IMR-90 (cell line): ENCODE data around the gene PNMA1. TPM values are rescaled to one million over a fixed set of nuclear protein-coding genes. Genes with fewer than 3 reads are reported as not detected.

ENCODE experiments used
- ATAC-seq: fragments of 200-7000 bp; cut with Tn5 transposase; 2 replicates; pipeline ENCODE4 v1.9.1; 2020; ENCODE audit warnings: low read depth, mild to moderate bottlenecking, moderate library complexity
- BruUV-seq: library from RNA; stranded (reverse); fragments of 400-500 nt; replicated peaks from 2 replicates; lab custom pipeline; 2021; lab: Mats Ljungman, UMichigan
- CTCF ChIA-PET: fragments of 300-600 bp; formaldehyde crosslinking; extraction: SDS; loops from one replicate; lab custom pipeline; 2021; ENCODE audit warnings: antibody characterized with exemption; lab: Yijun Ruan, JAX
- POLR2A ChIA-PET: fragments of 300-600 bp; sonication (Branson Sonifier 250); formaldehyde crosslinking; loops from one replicate; lab custom pipeline; 2022; ENCODE audit warnings: antibody characterized with exemption; ENCODE audit not compliant: unreplicated experiment; lab: Charles Lee
- DNase-seq: peaks from one replicate; pipeline ENCODE4 v3.0.0; 2013
- H2AFZ ChIP-seq: replicated peaks from 2 replicates; pipeline ENCODE3; 2013; ENCODE audit warnings: low read length, mild to moderate bottlenecking; ENCODE audit not compliant: poor library complexity
- H2AK5ac ChIP-seq: 2 replicates; pipeline ENCODE4 v1.6.1; 2013; ENCODE audit warnings: low read depth, low read length, inconsistent platforms
- H2AK9ac ChIP-seq: replicated peaks from 2 replicates; pipeline ENCODE3; 2013; ENCODE audit warnings: mild to moderate bottlenecking, low read depth, low read length, moderate library complexity; ENCODE audit not compliant: poor library complexity
- H2BK120ac ChIP-seq: 2 replicates; pipeline ENCODE4 v1.6.1; 2013; ENCODE audit warnings: low read depth, low read length, inconsistent platforms
- H2BK15ac ChIP-seq: 3 replicates; pipeline ENCODE4 v1.6.1; 2013; ENCODE audit warnings: low read depth, low read length, inconsistent platforms
- H2BK20ac ChIP-seq: 2 replicates; pipeline ENCODE4 v1.6.1; 2013; ENCODE audit warnings: low read depth, mild to moderate bottlenecking, inconsistent platforms, low read length, moderate library complexity
- H2BK5ac ChIP-seq: 2 replicates; pipeline ENCODE4 v1.6.1; 2013; ENCODE audit warnings: mild to moderate bottlenecking, low read depth, low read length, inconsistent platforms; ENCODE audit not compliant: poor library complexity, severe bottlenecking
- H3K14ac ChIP-seq: replicated peaks from 2 replicates; pipeline ENCODE4 v1.6.1; 2013; ENCODE audit warnings: low read depth, low read length, inconsistent platforms
- H3K18ac ChIP-seq: 2 replicates; pipeline ENCODE4 v1.6.1; 2013; ENCODE audit warnings: low read depth, low read length, control low read depth
- H3K23ac ChIP-seq: 2 replicates; pipeline ENCODE4 v1.6.1; 2013; ENCODE audit warnings: low read depth, low read length, inconsistent platforms
- H3K27ac ChIP-seq: 2 replicates; pipeline ENCODE4 v1.5.1; 2013; ENCODE audit warnings: mild to moderate bottlenecking, control low read depth, low read length; ENCODE audit not compliant: insufficient read depth
- H3K27me3 ChIP-seq: 2 replicates; pipeline ENCODE4 v1.6.1; 2013; ENCODE audit warnings: low read length; ENCODE audit not compliant: control insufficient read depth, insufficient read depth
- H3K36me3 ChIP-seq: 2 replicates; pipeline ENCODE4 v1.6.1; 2013; ENCODE audit warnings: low read length, mixed read lengths; ENCODE audit not compliant: control insufficient read depth, insufficient read depth
- H3K4ac ChIP-seq: 2 replicates; pipeline ENCODE4 v1.6.1; 2013; ENCODE audit warnings: low read depth, low read length, inconsistent platforms
- H3K4me1 ChIP-seq: 2 replicates; pipeline ENCODE4 v1.6.1; 2013; ENCODE audit warnings: low read length, mixed read lengths; ENCODE audit not compliant: control insufficient read depth, insufficient read depth
- H3K4me2 ChIP-seq: 2 replicates; pipeline ENCODE4 v1.6.1; 2013; ENCODE audit warnings: low read depth, mild to moderate bottlenecking, control low read depth, low read length, moderate library complexity
- H3K4me3 ChIP-seq: 2 replicates; pipeline ENCODE4 v1.5.1; 2013; ENCODE audit warnings: low read depth, mild to moderate bottlenecking, control low read depth, low read length, moderate library complexity; ENCODE audit not compliant: insufficient read depth
- H3K56ac ChIP-seq: 2 replicates; pipeline ENCODE4 v1.6.1; 2013; ENCODE audit warnings: low read length, inconsistent platforms; ENCODE audit not compliant: insufficient read depth; ENCODE audit errors: extremely low read depth
- H3K79me1 ChIP-seq, 2 experiments: 2 replicates each; pipeline ENCODE4 v1.6.1; 2013; ENCODE audit warnings: low read length in 2 of 2, inconsistent platforms in 1 of 2, low read depth in 1 of 2
- H3K9ac ChIP-seq: 2 replicates; pipeline ENCODE4 v1.6.1; 2013; ENCODE audit warnings: low read depth, low read length, control low read depth
- H3K9me1 ChIP-seq: 2 replicates; pipeline ENCODE4 v1.6.1; 2013; ENCODE audit warnings: low read length, inconsistent platforms; ENCODE audit not compliant: insufficient read depth
- H3K9me3 ChIP-seq: 2 replicates; pipeline ENCODE4 v1.6.1; 2013; ENCODE audit warnings: low read length; ENCODE audit not compliant: control insufficient read depth, insufficient read depth
- H4K20me1 ChIP-seq: 2 replicates; pipeline ENCODE4 v1.6.1; 2013; ENCODE audit warnings: low read length, inconsistent platforms; ENCODE audit not compliant: insufficient read depth
- H4K5ac ChIP-seq: 2 replicates; pipeline ENCODE4 v1.6.1; 2013; ENCODE audit warnings: mild to moderate bottlenecking, low read depth, low read length, control low read depth
- H4K8ac ChIP-seq, 2 experiments: 2 replicates each; pipeline ENCODE4 v1.6.1; 2013; ENCODE audit warnings: low read depth in 2 of 2, low read length in 2 of 2, control low read depth in 1 of 2, inconsistent platforms in 1 of 2
- H4K91ac ChIP-seq: 2 replicates; pipeline ENCODE4 v1.6.1; 2013; ENCODE audit warnings: low read depth, low read length, inconsistent platforms; ENCODE audit not compliant: insufficient read depth
- BHLHE40 ChIP-seq: fragments of 150-350 bp; IDR thresholded peaks from 2 replicates; pipeline ENCODE4 v1.6.1; 2016; ENCODE audit warnings: mild to moderate bottlenecking, low read depth, low read length
- CEBPB ChIP-seq: IDR thresholded peaks from 2 replicates; pipeline ENCODE4 v1.6.1; 2012; ENCODE audit warnings: low read depth, low read length, improper control_type of control experiment
- CHD1 ChIP-seq: IDR thresholded peaks from 2 replicates; pipeline ENCODE4 v1.6.1; 2012; ENCODE audit warnings: low read depth, low read length, improper control_type of control experiment
- CTCF ChIP-seq: conservative IDR thresholded peaks from 2 replicates; pipeline ENCODE4 v1.5.1; 2012; ENCODE audit warnings: mild to moderate bottlenecking, low read depth, low read length, improper control_type of control experiment
- ELK1 ChIP-seq: fragments of 150-350 bp; IDR thresholded peaks from 2 replicates; pipeline ENCODE4 v1.6.1; 2016; ENCODE audit warnings: low read depth, mild to moderate bottlenecking, low read length, moderate library complexity, borderline replicate concordance
- FOS ChIP-seq: fragments of 150-350 bp; IDR thresholded peaks from 2 replicates; pipeline ENCODE4 v1.6.1; 2016; ENCODE audit warnings: low read depth, low read length
- MAFK ChIP-seq: IDR thresholded peaks from 2 replicates; pipeline ENCODE4 v1.6.1; 2012; ENCODE audit warnings: low read depth, low read length, improper control_type of control experiment
- MAZ ChIP-seq: IDR thresholded peaks from 2 replicates; pipeline ENCODE4 v1.6.1; 2012; ENCODE audit warnings: low read depth, mild to moderate bottlenecking, low read length, improper control_type of control experiment, moderate library complexity, borderline replicate concordance
- MXI1 ChIP-seq: IDR thresholded peaks from 2 replicates; pipeline ENCODE4 v1.6.1; 2012; ENCODE audit warnings: low read depth, mild to moderate bottlenecking, low read length, moderate library complexity, borderline replicate concordance
- NFE2L2 ChIP-seq: fragments of 150-350 bp; IDR thresholded peaks from 2 replicates; pipeline ENCODE4 v1.6.1; 2016; ENCODE audit warnings: low read depth, mild to moderate bottlenecking, low read length
- POLR2A ChIP-seq: IDR thresholded peaks from 2 replicates; pipeline ENCODE4 v1.6.1; 2012; ENCODE audit warnings: mild to moderate bottlenecking, low read depth, low read length
- RFX5 ChIP-seq: IDR thresholded peaks from 2 replicates; pipeline ENCODE4 v1.8.0; 2012; ENCODE audit warnings: low read depth, mild to moderate bottlenecking, low read length, moderate library complexity
- SMC3 ChIP-seq: fragments of 150-350 bp; IDR thresholded peaks from 2 replicates; pipeline ENCODE4 v1.6.1; 2016; ENCODE audit warnings: low read depth, mild to moderate bottlenecking, antibody characterized with exemption, low read length, moderate library complexity
- USF2 ChIP-seq: fragments of 150-350 bp; IDR thresholded peaks from 2 replicates; pipeline ENCODE4 v1.6.1; 2017; ENCODE audit warnings: mild to moderate bottlenecking, antibody characterized with exemption, low read length, low read depth
- WGBS, 2 experiments: methylation state at CpG; one replicate each; pipeline versions ENCODE4 v1.1.5 to v1.1.7; 2013; ENCODE audit warnings: missing lambda C conversion rate in 2 of 2; ENCODE audit not compliant: insufficient read length in 1 of 2; ENCODE audit errors: extremely low coverage in 2 of 2; 5-methylcytosine and 5-hydroxymethylcytosine counted together
- dilution Hi-C: fragments of 300-500 bp; cut with HindIII; formaldehyde crosslinking; loops from one replicate; pipeline ENCODE4 v1.14.3; 2018; ENCODE audit warnings: low sequenced_read_pairs; ENCODE audit not compliant: unreplicated experiment
- in situ Hi-C: fragments of 300-500 bp; cut with MboI; formaldehyde crosslinking; loops from 3 replicates; pipeline ENCODE4 v1.14.3; 2019; ENCODE audit warnings: low sequenced_read_pairs, inconsistent platforms, mixed read lengths
- intact Hi-C: fragments of 100-400 bp; cut with micrococcal nuclease; formaldehyde crosslinking; loops from 2 replicates; pipeline ENCODE4 v1.10.0; 2022
- polyA plus RNA-seq, 3 experiments: library from polyadenylated mRNA; depleted of rRNA; stranded (reverse); fragments of >200 nt; gene quantifications; 2 replicates each; pipeline ENCODE4 v1.2.3, GENCODE V29; 2012; ENCODE audit warnings: low replicate concordance in 1 of 3
- total RNA-seq: library from RNA; depleted of rRNA; stranded (reverse); fragments of >200 nt; gene quantifications from 2 replicates; pipeline ENCODE4 v1.2.3, GENCODE V29; 2012

The PNMA1 gene
- total and polyA plus RNA-seq, 2 of the 4 experiments (the other 2 are of a cell fraction), result 6.5 to 28.2 TPM

- in situ Hi-C loops, result no loop called here
- WGBS, 2 experiments, result 93% methylated on average over 2 of the region's 20 CpGs; no CpG with 5 or more reads in 1 of the 2 experiments
- ATAC-seq (peak; percentile 31), DNase-seq (peak; percentile 76)
- Histone ChIP-seq H3K36me3 (peaks cover 49% of the 10 kb centered on the region), H4K20me1 (peaks cover 25% of the 10 kb centered on the region), H3K4me1 (peaks cover 17% of the 10 kb centered on the region), H3K4me2 (no peak overlapping the region), H3K27me3 (no peaks in the 10 kb centered on the region), H2BK15ac (no peak overlapping the region), H2AFZ (peak overlapping the region; percentile 18), H3K9ac (peak overlapping the region; percentile 12; the same call in 1 of the 2 replicates), H3K27ac (peak overlapping the region; percentile 38), H3K9me3 (no peaks in the 10 kb centered on the region), H3K9me1 (peaks cover 12% of the 10 kb centered on the region), H3K79me1 (peaks cover 22 to 71% of the 10 kb centered on the region in 2 experiments), H2BK5ac (peak overlapping the region; percentile 53), H3K4ac (peak overlapping the region; percentile 68), H4K5ac (peak overlapping the region; percentile 1; the same call in 1 of the 2 replicates), H2AK9ac (peak overlapping the region; percentile 75), H2BK20ac (no peak overlapping the region), H3K56ac (no peak overlapping the region; the same call in 1 of the 2 replicates), H2BK120ac (peak overlapping the region; percentile 6), H3K14ac (peak overlapping the region; percentile 70; the same call in 1 of the 2 replicates), H4K8ac (peak overlapping the region in 1 of 2 experiments; percentile 40; a peak in 1 of 4 replicates), H3K23ac (peak overlapping the region; percentile 7; the same call in 1 of the 2 replicates), H4K91ac (peak overlapping the region; percentile 61), H2AK5ac (no peak overlapping the region; the same call in 1 of the 2 replicates), H3K4me3 (no peak overlapping the region), H3K18ac (no peak overlapping the region)
- POLR2A ChIA-PET, result interaction anchor here (0.6 kb wide), 1 partner anchor 133 kb away, joined by 3 read pairs; no protein-coding TSS in a partner anchor
- CTCF ChIA-PET, result no interaction called here
- dilution Hi-C loops, result no loop called here
- BruUV-seq, result no TSS peak
- intact Hi-C loops, result no loop called here
- no peak for TF ChIP-seq CHD1
- TF ChIP-seq MAZ, result no peak
- no peak for TF ChIP-seq NFE2L2
- TF ChIP-seq BHLHE40, result no peak
- TF ChIP-seq USF2, result no peak
- no peak for TF ChIP-seq ELK1
- TF ChIP-seq FOS, result no peak
- TF ChIP-seq CTCF, result no peak
- TF ChIP-seq SMC3, result no peak
- no peak for TF ChIP-seq MXI1
- no peak for TF ChIP-seq CEBPB
- no peak for TF ChIP-seq MAFK
- TF ChIP-seq RFX5, result no peak
- no peak for TF ChIP-seq POLR2A
Measured at GRCh38 chr14:73717711-73718417, 3.7 kb upstream of the PNMA1 start.
